Measurements from ENCODE around the gene FOXA3. TPM values are rescaled to one million over a fixed set of nuclear protein-coding genes. Genes with fewer than 3 reads are reported as not detected.
A peak's percentile ranks its signal among the peaks of the same experiment; 100 is the strongest.

Gene FOXA3
- total RNA-seq, 1 experiment from 2014 or later, result 22.2 TPM

DNA sequence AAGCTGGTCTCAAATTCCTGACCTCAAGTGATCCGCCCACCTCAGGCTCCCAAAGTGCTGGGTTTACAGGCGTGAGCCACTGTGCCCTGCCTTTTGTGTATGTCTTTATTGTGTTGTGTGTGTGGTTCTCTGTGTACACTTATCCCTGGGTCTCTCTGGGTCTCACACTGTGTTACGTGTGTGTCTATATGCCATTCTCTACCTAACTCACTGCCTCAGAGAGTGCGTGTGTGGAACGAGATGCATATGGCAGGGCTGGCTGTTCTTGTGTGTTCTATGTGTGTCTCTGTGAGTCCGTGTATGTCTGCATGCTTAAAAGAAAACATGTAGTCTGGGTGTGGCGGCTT lies 10.5 kb downstream of the FOXA3 start:
- Histone ChIP-seq H2BK12ac (ENCODE audit: insufficient read length, low read depth, low read length) (no peak overlapping the region), H2BK120ac (ENCODE audit: low read depth, low read length, poor library complexity, severe bottlenecking) (no peak overlapping the region), H3K27ac (ENCODE audit: insufficient read length, low read depth, low read length) (no peak overlapping the region), H3K9me3 (ENCODE audit: control insufficient read depth, low read depth, low read length) (no peaks in the 10 kb centered on the region), H3K4me1 (ENCODE audit: insufficient read depth, low read length) (no peaks in the 10 kb centered on the region), H2AK5ac (ENCODE audit: insufficient read length, low read length) (no peak overlapping the region), H2BK5ac (ENCODE audit: insufficient read length, low read length) (no peak overlapping the region), H3K18ac (ENCODE audit: insufficient read length, low read depth, low read length) (no peak overlapping the region), H3K56ac (ENCODE audit: insufficient read length, low read depth, low read length) (no peak overlapping the region), H3T11ph (ENCODE audit: low read length) (no peak overlapping the region), H3K23me2 (ENCODE audit: insufficient read length, low read depth, low read length, poor library complexity, severe bottlenecking) (peaks cover 3% of the 10 kb centered on the region), H2BK20ac (ENCODE audit: low read depth, low read length, poor library complexity, severe bottlenecking) (no peak overlapping the region), H4K91ac (ENCODE audit: insufficient read length, low read depth, low read length) (no peak overlapping the region), H4K20me1 (ENCODE audit: control insufficient read depth, insufficient read depth, insufficient read length) (peaks cover 3% of the 10 kb centered on the region), H3K4me2 (ENCODE audit: insufficient read depth, insufficient read length, low read length) (no peak overlapping the region), H4K5ac (ENCODE audit: insufficient read length, low read depth, low read length) (no peak overlapping the region), H3K14ac (ENCODE audit: insufficient read depth, low read length) (no peak overlapping the region), H3K79me2 (ENCODE audit: insufficient read depth, low read length) (no peaks in the 10 kb centered on the region), H2BK15ac (ENCODE audit: low read depth, low read length) (no peak overlapping the region), H3K23ac (ENCODE audit: insufficient read length, low read depth, low read length) (no peak overlapping the region), H2AFZ (ENCODE audit: low read length) (no peak overlapping the region), H4K8ac (replicated peaks; ENCODE audit: insufficient read length, low read depth, low read length) (no peak overlapping the region), H3K27me3 (ENCODE audit: insufficient read depth, low read length) (no peaks in the 10 kb centered on the region), H3K79me1 (ENCODE audit: insufficient read depth, low read depth, low read length, poor library complexity, severe bottlenecking) (no peaks in the 10 kb centered on the region), H3K4ac (ENCODE audit: low read depth, low read length) (no peak overlapping the region), H3K9ac (ENCODE audit: extremely low read depth, insufficient read length, low read length) (no peak overlapping the region)
- Mint-ChIP-seq H3K27me3 (ENCODE audit: low read depth) (no peaks in the 10 kb centered on the region; the same call in 1 of the 2 replicates), H3K4me3 (0 out of 5 replicates have a peak overlapping the region, but pooled peaks of 1 of the 2 experiments have one; percentile 5), H3K27ac (peak overlapping the region in 1 of 3 experiments; percentile 24; a peak in 2 of 7 replicates), H3K36me3 (ENCODE audit: insufficient read depth in 1 of 3, low read depth in 3 of 3) (peaks cover 8 to 26% (median 20%) of the 10 kb centered on the region in 3 experiments; a peak in 6 of 7 replicates), H3K4me1 (peaks cover 24 to 38% of the 10 kb centered on the region in 2 experiments), H3K9me3 (no peaks in the 10 kb centered on the region)
- TF ChIP-seq, protein P1, sequence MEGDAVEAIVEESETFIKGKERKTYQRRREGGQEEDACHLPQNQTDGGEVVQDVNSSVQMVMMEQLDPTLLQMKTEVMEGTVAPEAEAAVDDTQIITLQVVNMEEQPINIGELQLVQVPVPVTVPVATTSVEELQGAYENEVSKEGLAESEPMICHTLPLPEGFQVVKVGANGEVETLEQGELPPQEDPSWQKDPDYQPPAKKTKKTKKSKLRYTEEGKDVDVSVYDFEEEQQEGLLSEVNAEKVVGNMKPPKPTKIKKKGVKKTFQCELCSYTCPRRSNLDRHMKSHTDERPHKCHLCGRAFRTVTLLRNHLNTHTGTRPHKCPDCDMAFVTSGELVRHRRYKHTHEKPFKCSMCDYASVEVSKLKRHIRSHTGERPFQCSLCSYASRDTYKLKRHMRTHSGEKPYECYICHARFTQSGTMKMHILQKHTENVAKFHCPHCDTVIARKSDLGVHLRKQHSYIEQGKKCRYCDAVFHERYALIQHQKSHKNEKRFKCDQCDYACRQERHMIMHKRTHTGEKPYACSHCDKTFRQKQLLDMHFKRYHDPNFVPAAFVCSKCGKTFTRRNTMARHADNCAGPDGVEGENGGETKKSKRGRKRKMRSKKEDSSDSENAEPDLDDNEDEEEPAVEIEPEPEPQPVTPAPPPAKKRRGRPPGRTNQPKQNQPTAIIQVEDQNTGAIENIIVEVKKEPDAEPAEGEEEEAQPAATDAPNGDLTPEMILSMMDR (conservative IDR thresholded peaks at IDR 0.05), result no peak
- no peak for DNase-seq
- WGBS (ENCODE audit: extremely low coverage, insufficient read length, low lambda C conversion rate), result no CpG with 5 or more reads among the region's 7 CpGs
